K562 (cell line): ENCODE results near the gene OSTF1. TPM values are rescaled to one million over a fixed set of nuclear protein-coding genes. Genes with fewer than 3 reads are reported as not detected.
A peak's percentile ranks its signal among the peaks of the same experiment; 100 is the strongest.

Experiments
- ATAC-seq: fragments of 200-7000 bp; cut with Tn5 transposase; 3 replicates; pipeline ENCODE4 v1.9.1; 2020; ENCODE audit warnings: moderate library complexity
- BruUV-seq: library from RNA; stranded (reverse); fragments of 400-500 nt; replicated peaks from 2 replicates; lab custom pipeline; 2021; lab: Mats Ljungman, UMichigan
- CTCF ChIA-PET: fragments of 300-600 bp; formaldehyde crosslinking; extraction: SDS; loops from one replicate; lab custom pipeline; 2021; ENCODE audit warnings: low intra/inter-chr PET ratio; lab: Yijun Ruan, JAX
- POLR2A ChIA-PET: fragments of 300-600, 350-650 bp; sonication (Branson Sonifier 250); formaldehyde crosslinking; extraction: SDS; loops from one replicate; lab custom pipeline; 2021; ENCODE audit warnings: antibody characterized with exemption, inconsistent platforms; lab: Yijun Ruan, JAX
- DNase-seq, 4 experiments: peaks; one replicate each; pipeline versions ENCODE4 v3.0.0 to v3.0.0-alpha.2; 2011 to 2018; ENCODE audit warnings: low spot score in 3 of 4, mixed read lengths in 3 of 4; ENCODE audit errors: extremely low read depth in 1 of 4
- FAIRE-seq: peaks from 2 replicates; lab custom pipeline; 2011; peaks lifted over from hg19 to GRCh38; lab: Jason Lieb, UNC
- H2AFZ ChIP-seq: 2 replicates; pipeline ENCODE4 v1.6.0; 2011; ENCODE audit warnings: low read depth, low read length, control low read depth, inconsistent platforms
- H3K27ac ChIP-seq: fragments of 200-600 bp; 3 replicates; pipeline ENCODE4 v1.8.0; 2011; ENCODE audit warnings: low read depth, mild to moderate bottlenecking, control low read depth, inconsistent platforms, low read length, moderate library complexity, mixed read lengths; ENCODE audit errors: extremely low read depth
- H3K27me3 ChIP-seq, 2 experiments: fragments of 300-600 bp in 1 of 2; 2 replicates in 1 of 2; 3 replicates in 1 of 2; pipeline versions ENCODE4 v1.6.0 to v1.8.0; 2011; ENCODE audit warnings: inconsistent platforms in 2 of 2, low read length in 2 of 2, mild to moderate bottlenecking in 1 of 2, mixed read lengths in 1 of 2, moderate library complexity in 1 of 2; ENCODE audit not compliant: control insufficient read depth in 2 of 2, insufficient read depth in 2 of 2
- H3K36me3 ChIP-seq: fragments of 300-600 bp; 3 replicates; pipeline ENCODE4 v1.8.0; 2011; ENCODE audit warnings: mild to moderate bottlenecking, low read length, inconsistent platforms; ENCODE audit not compliant: control insufficient read depth, insufficient read depth
- H3K4me1 ChIP-seq, 2 experiments: fragments of 200-600 bp in 1 of 2; replicated peaks in 1 of 2; 2 replicates in 1 of 2; 3 replicates in 1 of 2; pipeline versions ENCODE4 v1.5.1 to v1.8.0; 2011; ENCODE audit warnings: inconsistent platforms in 2 of 2, low read length in 2 of 2, mild to moderate bottlenecking in 1 of 2, mixed read lengths in 1 of 2, moderate library complexity in 1 of 2; ENCODE audit not compliant: control insufficient read depth in 2 of 2, insufficient read depth in 2 of 2
- H3K4me2 ChIP-seq: 2 replicates; pipeline ENCODE4 v1.6.1; 2011; ENCODE audit warnings: low read length, control low read depth, inconsistent platforms, mixed read lengths; ENCODE audit not compliant: insufficient read depth
- H3K4me3 ChIP-seq: fragments of 200-600 bp; sonication (generic), shearing (Covaris generic); 2 replicates; pipeline ENCODE4 v1.5.1; 2016; ENCODE audit warnings: control low read depth, inconsistent platforms
- H3K79me2 ChIP-seq: fragments of 200-600 bp; 3 replicates; pipeline ENCODE4 v1.8.0; 2011; ENCODE audit warnings: low read length, inconsistent platforms; ENCODE audit not compliant: control insufficient read depth, insufficient read depth
- H3K9ac ChIP-seq, 2 experiments: 2 replicates each; pipeline versions ENCODE4 v1.6.0 to v1.6.1; 2011; ENCODE audit warnings: low read depth in 2 of 2, low read length in 2 of 2, control low read depth in 1 of 2, inconsistent platforms in 1 of 2, mild to moderate bottlenecking in 1 of 2, mixed read lengths in 1 of 2; ENCODE audit not compliant: insufficient read depth in 1 of 2
- H3K9me1 ChIP-seq: one replicate; pipeline ENCODE4 v1.6.0; 2011; ENCODE audit warnings: inconsistent platforms, mild to moderate bottlenecking, low read length, moderate library complexity; ENCODE audit not compliant: control insufficient read depth, insufficient read depth
- H3K9me3 ChIP-seq: replicated peaks from 2 replicates; pipeline ENCODE4 v1.5.1; 2011; ENCODE audit warnings: low read depth, low read length, inconsistent platforms; ENCODE audit not compliant: control insufficient read depth, insufficient read depth
- H4K20me1 ChIP-seq: replicated peaks from 2 replicates; pipeline ENCODE4 v1.6.1; 2011; ENCODE audit warnings: low read length, inconsistent platforms, mixed read lengths; ENCODE audit not compliant: control insufficient read depth, insufficient read depth
- EGR1 ChIP-seq: fragments of 450-650 bp; conservative IDR thresholded peaks from 2 replicates; pipeline ENCODE4 v1.6.1; 2017; ENCODE audit warnings: mild to moderate bottlenecking
- ETS2 ChIP-seq: IDR thresholded peaks from 2 replicates; pipeline ENCODE4 v1.6.1; 2016; ENCODE audit warnings: borderline replicate concordance, missing genetic modification characterization, mild to moderate bottlenecking, moderate library complexity, missing compliant biosample characterization; ENCODE audit not compliant: poor library complexity, severe bottlenecking
- GABPB1 ChIP-seq: sonication (generic); formaldehyde crosslinking; IDR thresholded peaks from 2 replicates; pipeline ENCODE4 v1.8.0; 2022; ENCODE audit warnings: mild to moderate bottlenecking, missing genetic modification reagents
- JUND ChIP-seq, 2 experiments: IDR thresholded peaks; 2 replicates in 1 of 2; 3 replicates in 1 of 2; pipeline ENCODE4 v1.6.1; 2011; ENCODE audit warnings: borderline replicate concordance in 2 of 2, low read depth in 2 of 2, low read length in 2 of 2, improper control_type of control experiment in 1 of 2, missing biosample characterization in 1 of 2, missing genetic modification characterization in 1 of 2, missing genetic modification reagents in 1 of 2
- MAFG ChIP-seq: fragments of 450-650 bp; conservative IDR thresholded peaks from 2 replicates; pipeline ENCODE4 v1.6.1; 2016; ENCODE audit warnings: missing genetic modification characterization, missing compliant biosample characterization
- NCOR1 ChIP-seq: fragments of 450-650 bp; IDR thresholded peaks from 2 replicates; pipeline ENCODE4 v1.6.1; 2016; ENCODE audit warnings: mild to moderate bottlenecking, moderate library complexity
- RNF219 ChIP-seq: fragments of 250-450 bp; sonication (Bioruptor Pico); IDR thresholded peaks from 2 replicates; pipeline ENCODE4 v1.5.0; 2022; ENCODE audit warnings: mild to moderate bottlenecking
- SMARCA4 ChIP-seq: fragments of 450-650 bp; IDR thresholded peaks from 2 replicates; pipeline ENCODE4 v1.6.1; 2016
- SMARCA5 ChIP-seq: fragments of 450-650 bp; IDR thresholded peaks from 2 replicates; pipeline ENCODE4 v1.6.1; 2016
- TCF7 ChIP-seq: sonication (generic); IDR thresholded peaks from 2 replicates; pipeline ENCODE4 v1.6.1; 2016; ENCODE audit warnings: antibody characterized with exemption, borderline replicate concordance
- TFAP4 ChIP-seq: sonication (generic); formaldehyde crosslinking; IDR thresholded peaks from 2 replicates; pipeline ENCODE4 v1.8.0; 2022; ENCODE audit warnings: missing genetic modification reagents, mild to moderate bottlenecking, moderate library complexity, borderline replicate concordance
- TRIM24 ChIP-seq, 2 experiments: fragments of 450-650 bp; IDR thresholded peaks; 2 replicates each; pipeline ENCODE4 v1.6.1; 2016
- ZBTB33 ChIP-seq: sonication (generic); formaldehyde crosslinking; IDR thresholded peaks from 2 replicates; pipeline ENCODE4 v1.8.1; 2023; ENCODE audit warnings: mild to moderate bottlenecking, missing genetic modification reagents
- ZBTB43 ChIP-seq: sonication (generic); formaldehyde crosslinking; IDR thresholded peaks from 2 replicates; pipeline ENCODE4 v1.8.0; 2023; ENCODE audit warnings: mild to moderate bottlenecking, missing genetic modification reagents
- ZKSCAN1 ChIP-seq: fragments of 150-350 bp; IDR thresholded peaks from 2 replicates; pipeline ENCODE4 v1.6.1; 2016; ENCODE audit warnings: low read depth, low read length
- ZNF316 ChIP-seq: fragments of 450-650 bp; IDR thresholded peaks from 2 replicates; pipeline ENCODE4 v1.6.1; 2016
- ZNF57 ChIP-seq: fragments of 450-650 bp; formaldehyde crosslinking; IDR thresholded peaks from 2 replicates; pipeline ENCODE4 v1.4.0; 2020; ENCODE audit warnings: mild to moderate bottlenecking, moderate library complexity
- WGBS: fragments of 100-300 bp; shearing (Covaris generic); methylation state at CpG from one replicate; pipeline ENCODE4 v1.1.6; 2016; ENCODE audit warnings: low coverage, mixed read lengths; ENCODE audit not compliant: insufficient coverage; ENCODE audit errors: missing lambda C conversion rate; 5-methylcytosine and 5-hydroxymethylcytosine counted together
- in situ Hi-C: fragments of 300-500 bp; cut with MboI; formaldehyde crosslinking; loops from 4 replicates; pipeline ENCODE4 v1.15.0; 2018; ENCODE audit warnings: inconsistent platforms, mixed read lengths
- intact Hi-C: fragments of 100-400 bp; cut with micrococcal nuclease; formaldehyde crosslinking; loops from 2 replicates; pipeline ENCODE4 v1.14.2; 2022
- polyA plus RNA-seq, 8 experiments: library from polyadenylated mRNA; depleted of rRNA in 4 of 8; stranded (reverse) in 5 of 8; unstranded in 3 of 8; fragments of >200 nt; fragmentation: Nextera tagmentation in 2 of 8; fragmentation: Illumina TruSeq in 1 of 8; extraction: Ambion mirVana in 2 of 8; extraction: Trizol in 1 of 8; gene quantifications; 2 replicates each; pipeline versions ENCODE4 v1.2.1 to v1.2.3, GENCODE V29; 2011 to 2014; ENCODE audit warnings: inconsistent platforms in 1 of 8, missing spikeins in 1 of 8
- total RNA-seq, 7 experiments: library from RNA; depleted of rRNA in 6 of 7; stranded (reverse); fragments of >200 nt in 6 of 7; fragmentation: Illumina TruSeq in 2 of 7; extraction: Trizol in 2 of 7; gene quantifications; 2 replicates each; pipeline versions ENCODE4 v1.2.1 to v1.2.3, GENCODE V29; 2011 to 2021; ENCODE audit warnings: low replicate concordance in 1 of 7

OSTF1 gene
- total and polyA plus RNA-seq, 9 of the 15 experiments (the other 6 are each of a cell fraction or from before 2014, with no cell fraction given), result 15.0 to 37.3 (median 23.0) TPM

GRCh38 chr9:75181750-75182149, 93.4 kb downstream of the OSTF1 start:
- Histone ChIP-seq H3K9me3 (no peaks in the 10 kb centered on the region), H3K27me3 (no peaks in the 10 kb centered on the region), H3K4me1 (no peaks in the 10 kb centered on the region; a peak in 1 of 5 replicates), H3K79me2 (no peaks in the 10 kb centered on the region), H3K4me3 (no peak overlapping the region), H3K9ac (no peak overlapping the region), H3K36me3 (no peaks in the 10 kb centered on the region), H4K20me1 (no peaks in the 10 kb centered on the region), H2AFZ (peak overlapping the region; percentile 50; the same call in 1 of the 2 replicates), H3K27ac (no peak overlapping the region), H3K4me2 (no peak overlapping the region), H3K9me1 (no peaks in the 10 kb centered on the region)
- FAIRE-seq (peak; percentile 61), ATAC-seq (peak; percentile 63; the same call in 2 of the 3 replicates), DNase-seq (peak; percentile 14 to 29 (median 22))
- intact Hi-C loops (no loop called here), in situ Hi-C loops (loop anchor here (25.0 kb wide), 1 partner anchor 394 kb away; no protein-coding TSS in a partner anchor)
- CTCF ChIA-PET, result no interaction called here
- 14% methylated on average over 1 of the region's 1 CpG for WGBS
- POLR2A ChIA-PET, result interaction anchor here (0.7 kb wide), 1 partner anchor 1374 kb away, joined by 3 read pairs; no protein-coding TSS in a partner anchor
- BruUV-seq, result no TSS peak
- TF ChIP-seq MAFG (tag) (peak; percentile 49), ZKSCAN1 (no peak), EGR1 (no peak), ZNF57 (CRISPR knock-in tag) (no peak), ZNF316 (peak; percentile 29; the same call in 1 of the 2 replicates), SMARCA5 (no peak), JUND (IDR thresholded peaks at IDR 0.05; ENCODE audit: borderline replicate concordance, low read depth, low read length) (peak; percentile 64; the same call in 1 of the 2 replicates), JUND (tag; IDR thresholded peaks at IDR 0.05; ENCODE audit: borderline replicate concordance, low read depth, low read length) (peak; percentile 52; the same call in 2 of the 3 replicates), ETS2 (tag) (no peak), ZBTB43 (no peak), GABPB1 (CRISPR knock-in tag) (no peak), RNF219 (CRISPR knock-in tag) (no peak), TRIM24 (IDR thresholded peaks at IDR 0.05) (peak in 1 of 2 experiments; percentile 50; a peak in 2 of 4 replicates), NCOR1 (peak; percentile 24; the same call in 1 of the 2 replicates), TFAP4 (peak; percentile 49; the same call in 1 of the 2 replicates), TCF7 (no peak), ZBTB33 (CRISPR knock-in tag) (no peak), SMARCA4 (peak; percentile 36; the same call in 1 of the 2 replicates)
